Effector memory CD4-positive, alpha-beta T cell (primary cell): ENCODE measurements around the gene CALCA.

Source experiments
- DNase-seq, 3 donors: peaks; one replicate each; pipeline ENCODE4 v3.0.0-alpha.2; 2020
- H3K27ac ChIP-seq: 2 replicates; pipeline ENCODE4 v1.7.0; 2013; ENCODE audit warnings: mild to moderate bottlenecking, low read length, moderate library complexity; ENCODE audit not compliant: insufficient read depth, poor library complexity, severe bottlenecking
- H3K27me3 ChIP-seq: replicated peaks from 2 replicates; pipeline ENCODE4 v1.7.0; 2013; ENCODE audit warnings: mild to moderate bottlenecking, low read length; ENCODE audit not compliant: insufficient read depth, control insufficient read depth, poor library complexity, severe bottlenecking
- H3K36me3 ChIP-seq: 2 replicates; pipeline ENCODE4 v1.7.0; 2013; ENCODE audit warnings: mild to moderate bottlenecking, low read length, moderate library complexity; ENCODE audit not compliant: control insufficient read depth, insufficient read depth
- H3K4me1 ChIP-seq: 2 replicates; pipeline ENCODE4 v1.7.0; 2013; ENCODE audit warnings: low read length, mild to moderate bottlenecking; ENCODE audit not compliant: control insufficient read depth, insufficient read depth, poor library complexity, severe bottlenecking
- H3K4me3 ChIP-seq: 2 replicates; pipeline ENCODE4 v1.7.0; 2013; ENCODE audit warnings: low read length, low read depth, mild to moderate bottlenecking; ENCODE audit not compliant: insufficient read depth, poor library complexity, severe bottlenecking
- H3K9me3 ChIP-seq: 2 replicates; pipeline ENCODE4 v1.7.0; 2013; ENCODE audit warnings: mild to moderate bottlenecking, low read length, moderate library complexity; ENCODE audit not compliant: control insufficient read depth

Gene CALCA

DNA sequence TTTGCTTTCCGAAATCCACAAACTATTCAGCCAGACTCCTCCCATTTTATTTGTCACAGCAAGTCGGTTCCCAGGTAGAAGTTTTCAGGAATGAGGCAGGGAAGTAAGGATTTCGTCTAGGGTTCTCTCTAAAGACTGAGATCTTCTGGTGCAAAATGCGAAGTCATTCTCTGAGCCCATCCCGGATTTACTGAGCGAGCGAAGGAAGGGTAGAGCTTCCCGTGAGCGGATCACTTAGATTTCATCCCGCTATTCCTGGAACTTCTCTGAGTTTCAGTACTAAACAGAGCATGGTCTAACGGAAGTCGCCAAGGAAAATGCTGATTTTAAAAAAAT lies 3.1 kb upstream of the CALCA start:
- no peak overlapping the region for H3K27ac ChIP-seq
- H3K4me3 ChIP-seq: no peak overlapping the region
- DNase-seq: no peak
- H3K27me3 ChIP-seq: peaks cover 28% of the 10 kb centered on the region
- H3K4me1 ChIP-seq: peaks cover 28% of the 10 kb centered on the region
- H3K36me3 ChIP-seq: no peaks in the 10 kb centered on the region
- H3K9me3 ChIP-seq: no peaks in the 10 kb centered on the region

GRCh38 chr11:14974515-14975251 lies 2.5 kb upstream of the CALCA start:
- Histone ChIP-seq H3K27me3 (peaks cover 31% of the 10 kb centered on the region), H3K9me3 (no peaks in the 10 kb centered on the region), H3K27ac (no peak overlapping the region), H3K4me3 (peak overlapping the region; percentile 54), H3K4me1 (peaks cover 28% of the 10 kb centered on the region), H3K36me3 (no peaks in the 10 kb centered on the region)
- DNase-seq: peak in 2 of 3 donors; percentile 16 to 24

DNA sequence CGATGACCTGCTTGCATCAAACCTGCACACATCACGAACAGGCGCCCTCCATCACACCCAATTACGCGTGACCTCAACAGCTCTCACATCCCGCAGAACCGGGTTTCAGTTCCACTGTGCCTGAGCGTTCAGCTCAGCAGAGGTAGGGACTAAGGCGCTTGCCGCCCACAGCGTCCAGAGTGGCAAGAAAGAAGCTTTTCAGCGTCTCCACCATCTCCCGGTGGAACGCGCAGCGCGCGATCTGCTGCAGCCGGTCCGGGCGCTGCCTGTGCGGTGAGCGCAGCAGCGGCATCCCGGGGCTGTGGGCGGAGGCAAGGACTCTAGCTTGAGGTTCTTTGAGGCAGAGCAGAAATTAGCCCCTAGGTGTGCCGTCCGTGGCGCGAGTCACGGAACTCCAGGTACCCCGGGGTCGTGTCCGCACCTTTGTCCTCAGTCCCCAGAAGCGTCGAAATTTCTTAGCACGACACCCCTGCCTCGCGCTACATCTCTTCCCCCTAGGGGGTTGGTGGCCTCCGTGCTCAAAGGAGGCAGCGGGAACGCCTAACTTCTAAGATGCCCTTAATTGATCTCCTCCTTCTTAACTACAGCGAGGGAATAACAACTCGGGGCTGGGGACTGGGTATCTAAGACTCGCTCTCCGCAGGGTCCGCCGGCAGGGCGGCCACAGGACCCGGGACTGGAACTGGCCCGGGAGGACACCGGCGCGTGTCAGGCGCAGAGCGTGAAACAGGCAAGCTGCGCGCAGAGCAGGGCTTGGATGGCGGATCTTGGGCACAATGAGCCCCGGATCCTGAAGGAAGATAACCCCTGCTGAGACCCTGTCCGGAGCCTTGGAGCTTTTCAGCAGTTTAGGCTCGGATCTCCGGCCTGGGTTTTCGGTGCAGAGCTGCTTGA lies 1.7 kb upstream of the CALCA start:
- H3K9me3 ChIP-seq: no peaks in the 10 kb centered on the region
- peaks cover 28% of the 10 kb centered on the region for H3K4me1 ChIP-seq
- no peaks in the 10 kb centered on the region for H3K36me3 ChIP-seq
- H3K27me3 ChIP-seq: peaks cover 31% of the 10 kb centered on the region
- no peak for DNase-seq
- no peak overlapping the region for H3K27ac ChIP-seq
- peak overlapping the region; percentile 54 for H3K4me3 ChIP-seq

GRCh38 chr11:14972581-14973495 lies 687 bp upstream of the CALCA start:
- H3K4me3 ChIP-seq: peak overlapping the region; percentile 54
- H3K27ac ChIP-seq: no peak overlapping the region
- no peaks in the 10 kb centered on the region for H3K9me3 ChIP-seq
- DNase-seq: no peak
- H3K27me3 ChIP-seq: peaks cover 31% of the 10 kb centered on the region
- peaks cover 28% of the 10 kb centered on the region for H3K4me1 ChIP-seq
- no peaks in the 10 kb centered on the region for H3K36me3 ChIP-seq

DNA sequence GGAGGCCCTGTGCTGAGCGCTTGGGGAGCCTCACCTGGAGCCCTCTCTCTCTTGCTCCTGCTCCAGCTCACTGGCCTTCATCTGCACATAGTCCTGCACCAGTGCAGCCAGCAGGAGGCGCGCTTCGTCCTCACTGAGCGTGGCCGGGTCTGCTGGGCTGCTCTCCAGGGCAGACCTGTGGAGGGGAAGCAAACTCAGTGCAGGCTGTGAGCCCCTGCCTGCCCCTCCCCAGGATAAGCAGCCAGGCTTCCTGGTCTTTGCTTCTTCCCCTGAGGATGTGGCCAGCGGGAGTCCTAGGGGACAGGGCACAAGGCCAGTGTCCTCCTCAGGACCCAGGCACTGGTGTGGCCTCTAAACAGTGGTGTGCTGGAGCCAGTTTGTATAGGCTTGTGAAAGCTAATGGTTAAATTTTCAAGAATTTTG lies 2.2 kb downstream of the CALCA start:
- no peak for DNase-seq
- no peak overlapping the region for H3K4me3 ChIP-seq
- H3K27me3 ChIP-seq: peaks cover 23% of the 10 kb centered on the region
- H3K27ac ChIP-seq: no peak overlapping the region
- H3K4me1 ChIP-seq: peaks cover 24% of the 10 kb centered on the region
- no peaks in the 10 kb centered on the region for H3K9me3 ChIP-seq
- H3K36me3 ChIP-seq: no peaks in the 10 kb centered on the region

DNA sequence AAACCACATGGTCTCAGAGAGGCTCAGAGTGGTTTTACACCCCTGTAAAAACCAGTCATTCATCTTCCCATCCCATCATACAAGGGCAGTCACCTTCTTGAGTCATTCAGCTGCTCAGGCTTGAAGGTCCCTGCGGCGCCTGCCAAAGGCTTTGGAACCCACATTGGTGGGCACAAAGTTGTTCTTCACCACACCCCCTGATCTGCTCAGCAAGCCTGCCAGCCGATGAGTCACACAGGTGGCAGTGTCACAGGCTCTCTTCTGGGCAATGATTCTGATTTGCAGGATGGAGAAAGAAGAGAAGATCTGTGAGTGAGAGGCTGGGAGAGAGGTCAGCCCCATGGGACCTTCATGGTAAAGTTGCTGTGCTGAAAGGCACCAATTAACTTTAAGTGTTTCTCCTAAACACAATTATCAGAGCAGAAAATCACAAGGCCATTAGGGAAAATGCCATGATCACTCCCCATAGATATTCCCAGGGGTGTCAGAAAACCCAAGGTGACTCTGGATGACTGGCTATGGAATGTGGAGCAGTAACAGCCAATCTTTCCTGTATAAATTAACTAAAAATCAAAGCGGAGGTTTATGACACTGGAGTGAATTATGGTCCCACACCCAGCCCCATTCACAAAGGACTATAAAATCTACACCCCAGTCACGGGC lies 4.4 kb downstream of the CALCA start:
- Histone ChIP-seq H3K36me3 (no peaks in the 10 kb centered on the region), H3K4me3 (no peak overlapping the region), H3K4me1 (peaks cover 4% of the 10 kb centered on the region), H3K27ac (no peak overlapping the region), H3K9me3 (no peaks in the 10 kb centered on the region), H3K27me3 (peaks cover 11% of the 10 kb centered on the region)
- no peak for DNase-seq

DNA sequence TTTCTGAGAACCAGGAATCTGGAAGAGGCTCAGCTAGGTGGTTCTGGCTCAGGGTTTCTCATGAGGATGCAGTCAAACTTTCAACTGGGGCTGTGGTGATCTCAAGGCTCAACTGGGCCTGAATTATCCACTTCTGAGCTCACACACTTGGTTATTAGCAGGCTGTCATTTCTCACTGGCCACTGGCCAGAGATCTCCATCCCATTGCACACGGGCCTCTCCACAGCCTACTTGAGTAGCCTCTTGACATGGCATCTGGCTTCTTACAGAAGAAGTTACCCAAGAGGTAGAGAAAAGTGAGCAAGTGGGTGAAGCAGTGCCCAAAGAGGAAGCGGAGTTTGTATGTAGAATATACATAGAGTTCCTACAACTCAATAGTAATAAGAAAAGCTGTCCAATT lies 16.0 kb downstream of the CALCA start:
- no peaks in the 10 kb centered on the region for H3K27me3 ChIP-seq
- no peaks in the 10 kb centered on the region for H3K9me3 ChIP-seq
- H3K36me3 ChIP-seq: no peaks in the 10 kb centered on the region
- DNase-seq: no peak
- H3K4me3 ChIP-seq: no peak overlapping the region
- no peak overlapping the region for H3K27ac ChIP-seq
- H3K4me1 ChIP-seq: no peaks in the 10 kb centered on the region

GRCh38 chr11:14954581-14954980 lies 17.6 kb downstream of the CALCA start:
- Histone ChIP-seq H3K9me3 (no peaks in the 10 kb centered on the region), H3K4me1 (no peaks in the 10 kb centered on the region), H3K27ac (no peak overlapping the region), H3K27me3 (no peaks in the 10 kb centered on the region), H3K4me3 (no peak overlapping the region), H3K36me3 (no peaks in the 10 kb centered on the region)
- DNase-seq: no peak

GRCh38 chr11:14953904-14954303 lies 18.2 kb downstream of the CALCA start:
- no peak overlapping the region for H3K27ac ChIP-seq
- DNase-seq: no peak
- H3K4me3 ChIP-seq: no peak overlapping the region
- no peaks in the 10 kb centered on the region for H3K4me1 ChIP-seq
- no peaks in the 10 kb centered on the region for H3K36me3 ChIP-seq
- H3K27me3 ChIP-seq: no peaks in the 10 kb centered on the region
- no peaks in the 10 kb centered on the region for H3K9me3 ChIP-seq
